ENCODE data around the gene COPB2.

- TF ChIP-seq CTCF (IDR thresholded peaks at IDR 0.05) (no peak), POLR2A (IDR thresholded peaks at IDR 0.05) (no peak), POLR2AphosphoS5 (IDR thresholded peaks at IDR 0.05) (no peak)
Measured at GRCh38 chr3:139414608-139415224, 25.3 kb upstream of the COPB2 start.
